ENCODE data around the gene C17orf107.

- no peak for TF ChIP-seq POLR2A (IDR thresholded peaks at IDR 0.05; ENCODE audit: low read length)
- TF ChIP-seq GATA1 (IDR thresholded peaks at IDR 0.05; ENCODE audit: low read depth, low read length) = no peak
Measured at GRCh38 chr17:4931963-4932362, 32.6 kb downstream of the C17orf107 start, which contains the start of gene GP1BA.
